Mesenteric fat pad (tissue), 1 donor: ENCODE measurements around the gene LAS1L. TPM values are rescaled to one million over a fixed set of nuclear protein-coding genes. Genes with fewer than 3 reads are reported as not detected.
"Not testable (repeated sequence)": the region's sequence is repeated elsewhere in the genome, so short reads cannot be mapped to it uniquely, and the experiment has no call there.

Experiments
- DNase-seq: peaks from one replicate; pipeline ENCODE4 v3.0.0-alpha.2; 2020; ENCODE audit warnings: low spot score
- total RNA-seq: library from RNA; stranded (reverse); fragmentation: NEBNext Ultra II Directional; extraction: Animal tissue kit (Norgen Biotek cat#: 25700); gene quantifications from one replicate; pipeline ENCODE4 v1.2.1, GENCODE V29; 2021
- donor health status: DM: yes; HTN: yes; CAD: no.

The LAS1L gene
- total RNA-seq, 1 donor from 2014 or later = 23.2 TPM

DNA sequence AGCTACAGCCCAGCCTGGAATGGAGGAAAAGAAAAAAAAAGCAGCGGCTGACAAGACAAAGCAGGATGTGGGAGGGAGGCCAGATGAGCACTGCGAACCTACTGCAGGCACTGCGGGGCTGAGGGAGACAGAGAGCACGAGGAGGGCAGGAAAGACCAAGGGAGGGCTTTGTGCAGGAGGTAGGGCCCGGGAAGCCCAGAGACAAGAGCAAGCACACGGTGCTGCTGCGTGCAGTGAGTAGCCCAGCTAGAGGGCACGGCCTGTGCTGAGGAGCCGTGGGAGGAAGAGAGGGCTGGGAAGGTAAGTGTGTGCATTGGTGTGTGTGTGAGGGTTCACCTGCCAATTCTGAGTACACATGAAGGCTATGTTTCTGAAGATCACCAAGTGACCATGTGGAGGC, 15.6 kb downstream of the LAS1L start:
- not testable (repeated sequence) for DNase-seq

DNA sequence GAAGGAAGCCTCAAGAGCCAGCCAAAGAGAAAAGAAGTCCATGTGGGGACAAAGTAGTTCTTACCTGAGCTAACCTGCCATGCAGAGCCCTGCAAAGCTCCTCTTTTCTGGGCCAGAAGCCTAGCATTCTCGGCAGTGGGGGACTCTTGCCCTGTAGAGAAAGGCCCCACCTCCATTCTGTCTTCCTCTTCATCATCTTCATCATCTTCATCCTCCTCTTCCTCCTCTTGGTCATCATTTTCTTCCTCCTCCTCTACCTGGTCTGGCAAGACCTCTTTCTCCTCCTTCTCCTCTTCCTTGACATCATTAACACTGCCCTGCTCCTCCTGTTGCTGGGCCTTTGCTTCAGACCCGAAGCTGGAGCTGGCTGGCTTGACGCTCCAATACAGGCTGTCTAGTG, 16.7 kb downstream of the LAS1L start:
- no peak for DNase-seq

DNA sequence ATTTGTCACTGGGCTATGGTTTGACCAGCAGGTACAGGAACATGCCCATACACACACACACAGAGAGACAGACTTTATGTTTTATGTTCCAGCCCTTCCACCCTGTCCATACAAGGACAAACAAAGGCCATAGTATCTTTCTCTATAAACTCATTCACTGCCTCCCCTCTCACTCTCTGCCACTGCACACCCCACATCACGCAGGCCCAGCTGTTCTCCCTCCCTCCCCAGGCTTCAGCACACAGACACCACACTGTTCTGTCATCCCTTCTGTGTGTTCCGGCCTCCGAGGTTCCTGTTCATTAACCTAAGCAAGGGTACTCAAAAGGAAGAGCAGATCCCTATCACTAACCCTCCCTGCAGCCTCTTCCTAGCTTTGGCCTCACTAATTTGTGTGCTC, 17.8 kb downstream of the LAS1L start:
- DNase-seq = no peak

DNA sequence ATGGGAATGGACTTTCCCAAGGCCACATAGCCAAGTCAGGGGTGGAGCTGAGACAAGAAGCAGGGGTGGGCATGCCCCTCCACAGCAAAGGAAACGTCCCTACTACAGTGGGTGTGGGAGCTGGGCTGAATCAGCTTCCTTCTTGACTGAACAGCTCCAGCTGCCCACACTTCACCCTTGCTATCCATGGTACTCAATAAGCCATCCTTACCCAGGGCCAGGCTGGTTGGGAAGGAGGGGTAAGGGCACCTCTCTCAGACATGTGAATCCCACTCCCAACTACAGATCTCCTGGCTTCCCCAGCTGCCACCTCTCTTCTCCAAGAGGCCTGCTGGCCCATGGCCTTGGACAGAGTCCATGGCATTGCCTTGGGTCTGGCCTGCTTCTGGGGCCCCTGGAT, 21.0 kb downstream of the LAS1L start:
- no peak for DNase-seq

DNA sequence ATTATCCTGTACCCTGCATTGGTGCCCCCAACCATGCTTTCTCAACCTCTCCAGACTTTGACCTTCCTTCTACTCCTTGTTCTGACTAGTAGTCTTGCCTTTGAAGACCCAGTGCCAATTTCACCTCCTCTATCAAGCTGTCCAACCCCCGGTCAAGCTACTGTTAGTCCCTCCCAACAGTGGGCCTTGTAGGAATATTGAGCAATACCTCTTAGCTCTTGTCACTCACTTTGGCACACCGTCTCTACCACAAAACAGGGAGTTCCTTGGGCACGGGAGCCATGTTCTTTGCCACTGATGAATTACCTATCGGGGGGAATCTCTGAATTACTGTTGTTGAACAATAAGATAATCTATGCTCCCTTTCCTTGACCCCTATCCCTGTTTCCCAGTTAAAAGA, 25.2 kb downstream of the LAS1L start:
- no peak for DNase-seq

DNA sequence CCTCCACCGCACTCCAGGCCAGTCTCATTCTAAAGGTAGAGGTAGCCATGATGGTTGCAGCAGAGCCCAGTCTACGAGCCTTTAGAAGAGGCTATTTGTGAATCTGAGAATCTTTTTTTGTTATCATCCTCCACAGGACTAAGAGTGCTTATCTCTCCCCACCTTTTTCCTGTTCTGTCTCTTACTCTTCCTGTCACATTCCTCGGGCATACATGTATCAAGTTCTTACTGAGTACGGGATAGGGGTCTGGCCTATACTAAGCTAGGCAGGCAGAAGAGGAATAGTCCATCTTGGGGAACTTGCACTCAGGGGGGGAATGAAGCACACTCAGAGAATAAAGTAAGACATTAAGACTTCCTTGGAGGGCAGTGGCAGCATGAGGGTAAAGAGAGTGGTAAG, 25.7 kb downstream of the LAS1L start:
- no peak for DNase-seq

DNA sequence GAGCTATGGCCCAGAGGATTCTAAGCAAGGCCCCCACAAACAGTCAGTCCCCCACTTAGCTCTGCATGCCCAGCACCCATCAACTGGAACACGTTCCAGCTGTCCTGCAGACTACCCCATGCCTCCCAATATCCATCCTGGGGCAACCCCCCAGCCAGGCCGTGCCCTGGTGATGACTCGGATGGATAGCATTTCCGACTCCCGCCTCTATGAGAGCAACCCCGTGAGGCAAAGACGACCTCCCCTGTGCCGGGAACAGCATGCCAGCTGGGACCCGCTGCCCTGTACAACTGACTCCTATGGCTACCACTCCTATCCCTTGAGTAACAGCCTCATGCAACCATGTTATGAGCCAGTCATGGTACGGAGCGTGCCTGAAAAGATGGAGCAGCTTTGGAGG, 32.0 kb downstream of the LAS1L start:
- no peak for DNase-seq

DNA sequence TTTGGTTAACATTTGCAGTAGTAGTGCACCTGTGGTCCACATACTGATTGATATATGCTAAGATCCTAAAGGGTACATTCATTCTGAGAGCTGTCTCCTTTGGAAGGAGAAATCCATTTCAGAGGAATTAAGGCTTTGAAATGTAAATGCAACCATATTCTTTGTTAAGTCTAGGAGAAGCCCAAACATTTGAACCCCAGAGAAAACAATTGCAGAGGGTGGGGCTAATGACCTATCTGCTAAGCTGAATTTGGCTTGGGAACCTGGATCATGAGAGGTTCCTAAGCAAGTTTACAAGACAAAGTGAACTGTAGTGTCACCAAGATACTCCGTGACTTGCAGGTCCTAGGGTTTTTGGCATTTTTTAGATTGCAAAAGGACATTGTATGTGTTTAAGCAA, 41.2 kb downstream of the LAS1L start:
- no peak for DNase-seq

DNA sequence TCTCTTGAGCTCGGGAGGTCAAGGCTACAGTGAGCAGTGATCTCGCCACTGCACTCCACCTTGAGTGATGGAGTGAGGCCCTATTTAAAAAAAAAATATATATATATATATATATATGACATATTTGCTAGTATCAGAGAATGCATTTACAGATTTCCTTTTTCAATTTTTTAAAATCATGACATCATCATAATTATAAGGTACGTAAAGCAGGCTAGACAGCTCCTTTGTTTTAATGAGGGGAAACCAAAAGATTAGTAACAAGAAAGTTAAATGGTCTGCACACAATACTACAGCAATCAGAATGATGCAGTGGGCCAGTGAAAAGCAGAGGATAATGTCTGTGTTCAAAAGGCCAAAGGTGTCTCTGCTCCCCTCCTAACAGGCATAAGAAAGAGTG, 43.0 kb downstream of the LAS1L start:
- no peak for DNase-seq

DNA sequence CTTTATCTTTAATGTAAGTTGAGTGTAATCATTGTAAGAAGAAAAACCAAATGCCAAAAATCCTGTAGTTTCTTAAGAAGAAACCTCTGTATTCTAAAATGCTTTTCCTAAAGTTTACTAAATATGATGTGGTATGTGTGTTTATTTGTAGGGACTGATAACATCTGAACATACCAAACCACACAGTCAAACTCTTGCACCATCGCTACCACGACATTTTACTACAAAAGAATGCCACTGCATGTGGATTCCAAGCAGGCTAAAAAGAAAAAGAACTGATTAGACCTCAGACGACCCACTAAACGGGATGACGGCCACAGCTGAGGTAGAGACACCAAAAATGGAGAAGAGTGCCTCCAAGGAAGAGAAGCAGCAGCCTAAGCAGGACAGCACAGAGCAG, 46.1 kb downstream of the LAS1L start:
- DNase-seq = no peak

DNA sequence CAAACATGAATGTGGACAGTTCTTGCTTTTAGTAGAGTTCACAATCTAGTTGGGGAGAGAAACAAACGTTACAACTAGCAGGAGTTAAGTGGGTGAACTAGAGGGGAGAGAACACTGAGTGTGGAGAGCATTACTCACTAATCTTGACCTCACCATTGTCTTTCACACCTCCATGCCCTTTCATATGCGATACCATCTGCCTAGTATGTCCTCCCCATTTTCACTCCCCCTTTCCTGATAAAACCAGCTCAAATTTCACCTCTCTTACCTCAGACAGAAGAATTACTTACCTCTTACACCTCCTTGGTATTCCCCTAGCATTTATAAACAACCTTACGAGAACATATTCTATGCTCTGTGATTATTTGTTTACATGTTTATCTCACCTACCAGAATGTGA, 53.6 kb downstream of the LAS1L start:
- no peak for DNase-seq

DNA sequence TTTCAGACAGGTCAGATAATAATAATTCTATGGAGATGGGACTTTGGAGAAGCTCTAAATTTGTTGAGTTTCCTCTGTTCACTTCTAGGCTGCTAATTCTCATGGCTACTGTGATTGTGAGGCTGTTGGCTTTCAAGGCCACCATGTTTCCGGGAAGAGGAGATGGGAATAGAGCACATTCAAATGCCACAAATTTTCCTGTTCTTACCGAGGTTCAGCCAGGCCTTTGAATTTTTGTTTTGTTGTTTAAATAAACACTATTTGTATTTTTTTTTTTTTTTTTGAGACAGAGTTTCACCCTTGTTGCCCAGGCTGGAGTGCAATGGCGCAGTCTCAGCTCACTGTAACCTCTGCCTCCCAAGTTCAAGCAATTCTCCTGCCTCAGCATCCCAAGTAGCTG, 55.5 kb downstream of the LAS1L start:
- DNase-seq = not testable (repeated sequence)

DNA sequence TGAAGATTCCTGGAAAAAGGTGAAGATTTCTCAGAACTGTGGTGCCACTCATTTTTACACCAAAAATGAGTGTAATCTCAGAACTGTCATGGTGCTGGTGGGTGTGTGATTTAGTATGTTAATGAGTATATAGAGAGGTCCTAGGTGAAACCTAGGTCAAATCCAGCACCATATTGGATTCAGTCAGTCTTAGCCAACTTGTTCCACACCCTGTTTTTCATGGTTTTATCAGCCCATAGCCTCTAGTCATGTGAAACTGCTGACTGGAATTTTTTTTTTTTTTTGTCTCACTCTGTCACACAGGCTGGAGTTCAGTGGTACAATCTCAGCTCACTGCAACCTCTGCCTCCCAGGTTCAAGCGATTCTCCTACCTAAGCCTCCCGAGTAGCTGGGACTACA, 58.0 kb downstream of the LAS1L start:
- no peak for DNase-seq

DNA sequence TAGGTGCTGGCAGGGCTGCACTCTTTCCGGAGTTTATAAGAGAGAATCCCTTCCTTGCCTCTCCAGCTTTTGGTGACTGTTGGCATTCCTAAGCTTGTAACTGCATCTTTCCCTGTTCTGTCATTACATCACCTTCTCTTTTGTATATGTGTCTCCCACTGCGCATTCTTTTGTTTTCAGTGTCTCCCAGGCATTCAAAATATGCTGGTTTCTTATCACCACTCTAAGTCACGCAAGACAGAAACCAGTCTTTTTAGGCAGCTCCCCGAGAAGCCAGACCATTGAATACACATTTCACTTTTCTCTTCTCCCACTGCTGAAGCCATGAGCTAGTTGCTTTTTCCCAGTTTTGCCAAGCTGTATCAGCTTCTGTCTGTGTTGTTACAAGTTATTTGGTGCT, 71.0 kb downstream of the LAS1L start:
- DNase-seq = no peak

Other genes with a start within 250 kb of the LAS1L start
- 296 TPM for gene MSN, start 132.9 kb upstream of the LAS1L start, total RNA-seq